K562 (cell line): ENCODE results near the gene KPNA4. TPM values are rescaled to one million over a fixed set of nuclear protein-coding genes. Genes with fewer than 3 reads are reported as not detected.

Experiments used
- ATAC-seq: fragments of 200-7000 bp; cut with Tn5 transposase; 3 replicates; pipeline ENCODE4 v1.9.1; 2020; ENCODE audit warnings: moderate library complexity
- BruUV-seq: library from RNA; stranded (reverse); fragments of 400-500 nt; replicated peaks from 2 replicates; lab custom pipeline; 2021; lab: Mats Ljungman, UMichigan
- CTCF ChIA-PET: fragments of 300-600 bp; formaldehyde crosslinking; extraction: SDS; loops from one replicate; lab custom pipeline; 2021; ENCODE audit warnings: low intra/inter-chr PET ratio; lab: Yijun Ruan, JAX
- POLR2A ChIA-PET: fragments of 300-600, 350-650 bp; sonication (Branson Sonifier 250); formaldehyde crosslinking; extraction: SDS; loops from one replicate; lab custom pipeline; 2021; ENCODE audit warnings: antibody characterized with exemption, inconsistent platforms; lab: Yijun Ruan, JAX
- DNase-seq, 4 experiments: peaks; one replicate each; pipeline versions ENCODE4 v3.0.0 to v3.0.0-alpha.2; 2011 to 2018; ENCODE audit warnings: low spot score in 3 of 4, mixed read lengths in 3 of 4; ENCODE audit errors: extremely low read depth in 1 of 4
- FAIRE-seq: peaks from 2 replicates; lab custom pipeline; 2011; peaks lifted over from hg19 to GRCh38; lab: Jason Lieb, UNC
- H2AFZ ChIP-seq: 2 replicates; pipeline ENCODE4 v1.6.0; 2011; ENCODE audit warnings: low read depth, low read length, control low read depth, inconsistent platforms
- H3K27ac ChIP-seq: fragments of 200-600 bp; 3 replicates; pipeline ENCODE4 v1.8.0; 2011; ENCODE audit warnings: low read depth, mild to moderate bottlenecking, control low read depth, inconsistent platforms, low read length, moderate library complexity, mixed read lengths; ENCODE audit errors: extremely low read depth
- H3K27me3 ChIP-seq, 2 experiments: fragments of 300-600 bp in 1 of 2; 2 replicates in 1 of 2; 3 replicates in 1 of 2; pipeline versions ENCODE4 v1.6.0 to v1.8.0; 2011; ENCODE audit warnings: inconsistent platforms in 2 of 2, low read length in 2 of 2, mild to moderate bottlenecking in 1 of 2, mixed read lengths in 1 of 2, moderate library complexity in 1 of 2; ENCODE audit not compliant: control insufficient read depth in 2 of 2, insufficient read depth in 2 of 2
- H3K36me3 ChIP-seq: fragments of 300-600 bp; 3 replicates; pipeline ENCODE4 v1.8.0; 2011; ENCODE audit warnings: mild to moderate bottlenecking, low read length, inconsistent platforms; ENCODE audit not compliant: control insufficient read depth, insufficient read depth
- H3K4me1 ChIP-seq, 2 experiments: fragments of 200-600 bp in 1 of 2; replicated peaks in 1 of 2; 2 replicates in 1 of 2; 3 replicates in 1 of 2; pipeline versions ENCODE4 v1.5.1 to v1.8.0; 2011; ENCODE audit warnings: inconsistent platforms in 2 of 2, low read length in 2 of 2, mild to moderate bottlenecking in 1 of 2, mixed read lengths in 1 of 2, moderate library complexity in 1 of 2; ENCODE audit not compliant: control insufficient read depth in 2 of 2, insufficient read depth in 2 of 2
- H3K4me2 ChIP-seq: 2 replicates; pipeline ENCODE4 v1.6.1; 2011; ENCODE audit warnings: low read length, control low read depth, inconsistent platforms, mixed read lengths; ENCODE audit not compliant: insufficient read depth
- H3K4me3 ChIP-seq: fragments of 200-600 bp; sonication (generic), shearing (Covaris generic); 2 replicates; pipeline ENCODE4 v1.5.1; 2016; ENCODE audit warnings: control low read depth, inconsistent platforms
- H3K79me2 ChIP-seq: fragments of 200-600 bp; 3 replicates; pipeline ENCODE4 v1.8.0; 2011; ENCODE audit warnings: low read length, inconsistent platforms; ENCODE audit not compliant: control insufficient read depth, insufficient read depth
- H3K9ac ChIP-seq, 2 experiments: 2 replicates each; pipeline versions ENCODE4 v1.6.0 to v1.6.1; 2011; ENCODE audit warnings: low read depth in 2 of 2, low read length in 2 of 2, control low read depth in 1 of 2, inconsistent platforms in 1 of 2, mild to moderate bottlenecking in 1 of 2, mixed read lengths in 1 of 2; ENCODE audit not compliant: insufficient read depth in 1 of 2
- H3K9me1 ChIP-seq: one replicate; pipeline ENCODE4 v1.6.0; 2011; ENCODE audit warnings: inconsistent platforms, mild to moderate bottlenecking, low read length, moderate library complexity; ENCODE audit not compliant: control insufficient read depth, insufficient read depth
- H3K9me3 ChIP-seq: replicated peaks from 2 replicates; pipeline ENCODE4 v1.5.1; 2011; ENCODE audit warnings: low read depth, low read length, inconsistent platforms; ENCODE audit not compliant: control insufficient read depth, insufficient read depth
- H4K20me1 ChIP-seq: replicated peaks from 2 replicates; pipeline ENCODE4 v1.6.1; 2011; ENCODE audit warnings: low read length, inconsistent platforms, mixed read lengths; ENCODE audit not compliant: control insufficient read depth, insufficient read depth
- CREBBP ChIP-seq: IDR thresholded peaks from one replicate; pipeline ENCODE4 v1.6.1; 2012; ENCODE audit warnings: low read depth, mild to moderate bottlenecking, control low read depth, inconsistent platforms, low read length
- GTF3C2 ChIP-seq: IDR thresholded peaks from 3 replicates; pipeline ENCODE4 v1.6.1; 2011; ENCODE audit warnings: borderline replicate concordance, mild to moderate bottlenecking, moderate library complexity; ENCODE audit not compliant: insufficient read length; ENCODE audit errors: extremely low read depth
- HDAC1 ChIP-seq, 2 experiments: fragments of 450-650 bp; IDR thresholded peaks; 2 replicates each; pipeline ENCODE4 v1.6.1; 2016 to 2017; ENCODE audit warnings: inconsistent platforms in 1 of 2, mild to moderate bottlenecking in 1 of 2, moderate library complexity in 1 of 2
- KDM1A ChIP-seq, 2 experiments: fragments of 450-650 bp; IDR thresholded peaks; 2 replicates each; pipeline ENCODE4 v1.6.1; 2016; ENCODE audit warnings: mild to moderate bottlenecking in 2 of 2
- RBM25 ChIP-seq: fragments of 200-400 bp; formaldehyde crosslinking; IDR thresholded peaks from 2 replicates; pipeline ENCODE4 v1.6.1; 2018; ENCODE audit warnings: low read length, low read depth, moderate library complexity; ENCODE audit not compliant: severe bottlenecking
- RCOR1 ChIP-seq, 2 experiments: IDR thresholded peaks; 2 replicates each; pipeline ENCODE4 v1.6.1; 2012; ENCODE audit warnings: low read depth in 2 of 2, low read length in 2 of 2, borderline replicate concordance in 1 of 2, improper control_type of control experiment in 1 of 2
- ZNF121 ChIP-seq: sonication (generic); formaldehyde crosslinking; conservative IDR thresholded peaks from 2 replicates; pipeline ENCODE4 v1.8.0; 2022; ENCODE audit warnings: missing genetic modification reagents
- WGBS: fragments of 100-300 bp; shearing (Covaris generic); methylation state at CpG from one replicate; pipeline ENCODE4 v1.1.6; 2016; ENCODE audit warnings: low coverage, mixed read lengths; ENCODE audit not compliant: insufficient coverage; ENCODE audit errors: missing lambda C conversion rate; 5-methylcytosine and 5-hydroxymethylcytosine counted together
- in situ Hi-C: fragments of 300-500 bp; cut with MboI; formaldehyde crosslinking; loops from 4 replicates; pipeline ENCODE4 v1.15.0; 2018; ENCODE audit warnings: inconsistent platforms, mixed read lengths
- intact Hi-C: fragments of 100-400 bp; cut with micrococcal nuclease; formaldehyde crosslinking; loops from 2 replicates; pipeline ENCODE4 v1.14.2; 2022
- polyA plus RNA-seq, 8 experiments: library from polyadenylated mRNA; depleted of rRNA in 4 of 8; stranded (reverse) in 5 of 8; unstranded in 3 of 8; fragments of >200 nt; fragmentation: Nextera tagmentation in 2 of 8; fragmentation: Illumina TruSeq in 1 of 8; extraction: Ambion mirVana in 2 of 8; extraction: Trizol in 1 of 8; gene quantifications; 2 replicates each; pipeline versions ENCODE4 v1.2.1 to v1.2.3, GENCODE V29; 2011 to 2014; ENCODE audit warnings: inconsistent platforms in 1 of 8, missing spikeins in 1 of 8
- small RNA-seq: library from RNA; depleted of rRNA; stranded (forward); fragments of <200 nt; gene quantifications from one replicate; pipeline ENCODE3, GENCODE V24; 2014
- total RNA-seq, 7 experiments: library from RNA; depleted of rRNA in 6 of 7; stranded (reverse); fragments of >200 nt in 6 of 7; fragmentation: Illumina TruSeq in 2 of 7; extraction: Trizol in 2 of 7; gene quantifications; 2 replicates each; pipeline versions ENCODE4 v1.2.1 to v1.2.3, GENCODE V29; 2011 to 2021; ENCODE audit warnings: low replicate concordance in 1 of 7

Gene KPNA4
- total and polyA plus RNA-seq, 9 of the 15 experiments (the other 6 are each of a cell fraction or from before 2014, with no cell fraction given), result 13.9 to 66.6 (median 34.5) TPM

- FAIRE-seq (no peak), ATAC-seq (no peak), DNase-seq (no peak)
- in situ Hi-C loops (no loop called here), intact Hi-C loops (loop anchor here (5.0 kb wide), 3 partner anchors 41 to 776 kb away; partner anchors contain the start of gene NMD3)
- 63% methylated on average over 1 of the region's 1 CpG for WGBS
- no TSS peak for BruUV-seq
- no peak overlapping the region for H3K9ac ChIP-seq
- H3K9me1 ChIP-seq, result no peaks in the 10 kb centered on the region
- no peak overlapping the region for H3K4me3 ChIP-seq
- TF ChIP-seq GTF3C2 (no peak), KDM1A (IDR thresholded peaks at IDR 0.05) (peak; percentile 81 to 83), HDAC1 (IDR thresholded peaks at IDR 0.05) (0 out of 4 replicates have a peak, but pooled peaks of 1 of the 2 experiments have one; percentile 24), RCOR1 (IDR thresholded peaks at IDR 0.05; ENCODE audit: borderline replicate concordance in 1 of 2, low read depth in 2 of 2, low read length in 2 of 2) (peak in 1 of 2 experiments; percentile 52; a peak in 1 of 4 replicates), CREBBP (no peak), ZNF121 (peak; percentile 89), RBM25 (peak; percentile 33)
- H3K9me3 ChIP-seq, result no peaks in the 10 kb centered on the region
- peak overlapping the region; percentile 98 for H3K27ac ChIP-seq
- no peak overlapping the region for H2AFZ ChIP-seq
- H4K20me1 ChIP-seq, result no peaks in the 10 kb centered on the region
- peaks cover 52% of the 10 kb centered on the region for H3K36me3 ChIP-seq
- peaks cover 94% of the 10 kb centered on the region for H3K79me2 ChIP-seq
- POLR2A ChIA-PET, result interaction anchor here (0.7 to 1.5 kb wide), 2 partner anchors 9 to 25 kb away, joined by 4 to 6 read pairs; no protein-coding TSS in a partner anchor
- CTCF ChIA-PET, result no interaction called here
- H3K4me2 ChIP-seq, result peak overlapping the region; percentile 19
- peaks cover 14 to 20% of the 10 kb centered on the region in 2 experiments; a peak in 4 of 5 replicates for H3K4me1 ChIP-seq
- no peaks in the 10 kb centered on the region for H3K27me3 ChIP-seq
Measured at GRCh38 chr3:160445854-160446253, 119.5 kb downstream of the KPNA4 start.

Small RNA genes lying within 50 kb of the gene (small RNA-seq; reads per million reads assigned to genes)
- gene RNU7-136P, result not detected

Other genes with a start within 250 kb of the KPNA4 start
- gene IFT80, start 166.3 kb downstream of the KPNA4 start, total RNA-seq (2014; rRNA removed), result 7.5 and 9.5 TPM in 2 replicates
- 18.7 and 22.0 TPM in 2 replicates for gene IFT80, start 166.3 kb downstream of the KPNA4 start, total RNA-seq (2014; rRNA removed; fragmentation: Illumina TruSeq; extraction: Trizol)
- 17.0 and 17.6 TPM in 2 replicates for gene IFT80, start 166.3 kb downstream of the KPNA4 start, total RNA-seq (2015; rRNA removed; fragmentation: Illumina TruSeq; extraction: Trizol)
- gene IFT80, start 166.3 kb downstream of the KPNA4 start, total RNA-seq (2021), result 13.2 and 13.4 TPM in 2 replicates
- gene IFT80, start 166.3 kb downstream of the KPNA4 start, polyA plus RNA-seq (2011; rRNA removed), result 13.1 and 20.9 TPM in 2 replicates
- 13.6 and 16.4 TPM in 2 replicates for gene IFT80, start 166.3 kb downstream of the KPNA4 start, polyA plus RNA-seq (2014; fragmentation: Illumina TruSeq; extraction: Trizol)
- gene IFT80, start 166.3 kb downstream of the KPNA4 start, polyA plus RNA-seq (2014; fragmentation: Nextera tagmentation; extraction: Ambion mirVana), result 1 to 10 TPM; 6.7 to 7.2 TPM
- 14.3 and 21.1 TPM in 2 replicates for gene IFT80, start 166.3 kb downstream of the KPNA4 start, polyA plus RNA-seq (2014; rRNA removed)
- 145 and 201 TPM in 2 replicates for gene SMC4, start 165.9 kb downstream of the KPNA4 start, total RNA-seq (2014; rRNA removed)
- 271 and 309 TPM in 2 replicates for gene SMC4, start 165.9 kb downstream of the KPNA4 start, total RNA-seq (2014; rRNA removed; fragmentation: Illumina TruSeq; extraction: Trizol)
- 270 and 326 TPM in 2 replicates for gene SMC4, start 165.9 kb downstream of the KPNA4 start, total RNA-seq (2015; rRNA removed; fragmentation: Illumina TruSeq; extraction: Trizol)
- 162 and 176 TPM in 2 replicates for gene SMC4, start 165.9 kb downstream of the KPNA4 start, total RNA-seq (2021)
- gene SMC4, start 165.9 kb downstream of the KPNA4 start, polyA plus RNA-seq (2011; rRNA removed), result 98.2 and 136 TPM in 2 replicates
- gene SMC4, start 165.9 kb downstream of the KPNA4 start, polyA plus RNA-seq (2014; fragmentation: Illumina TruSeq; extraction: Trizol), result 233 and 347 TPM in 2 replicates
- 100 to 1,000 TPM in 1 of 2 experiments, 10 to 100 TPM in 1; 87.9 to 105 TPM for gene SMC4, start 165.9 kb downstream of the KPNA4 start, polyA plus RNA-seq (2014; fragmentation: Nextera tagmentation; extraction: Ambion mirVana)
- gene SMC4, start 165.9 kb downstream of the KPNA4 start, polyA plus RNA-seq (2014; rRNA removed), result 185 and 198 TPM in 2 replicates
- 20.7 and 22.7 TPM in 2 replicates for gene TRIM59, start 115.8 kb downstream of the KPNA4 start, total RNA-seq (2014; rRNA removed)
- gene TRIM59, start 115.8 kb downstream of the KPNA4 start, total RNA-seq (2014; rRNA removed; fragmentation: Illumina TruSeq; extraction: Trizol), result 41.8 and 52.0 TPM in 2 replicates
- 34.8 and 35.6 TPM in 2 replicates for gene TRIM59, start 115.8 kb downstream of the KPNA4 start, total RNA-seq (2015; rRNA removed; fragmentation: Illumina TruSeq; extraction: Trizol)
- gene TRIM59, start 115.8 kb downstream of the KPNA4 start, total RNA-seq (2021), result 29.9 and 33.0 TPM in 2 replicates
- gene TRIM59, start 115.8 kb downstream of the KPNA4 start, polyA plus RNA-seq (2011; rRNA removed), result 44.3 and 47.7 TPM in 2 replicates
- 29.8 and 35.5 TPM in 2 replicates for gene TRIM59, start 115.8 kb downstream of the KPNA4 start, polyA plus RNA-seq (2014; fragmentation: Illumina TruSeq; extraction: Trizol)
- gene TRIM59, start 115.8 kb downstream of the KPNA4 start, polyA plus RNA-seq (2014; fragmentation: Nextera tagmentation; extraction: Ambion mirVana), result 100 to 1,000 TPM in 1 of 2 experiments, 10 to 100 TPM in 1; 34.1 to 101 TPM
- gene TRIM59, start 115.8 kb downstream of the KPNA4 start, polyA plus RNA-seq (2014; rRNA removed), result 16.4 and 16.8 TPM in 2 replicates
- not detected in 2 replicates for gene ARL14, start 111.6 kb upstream of the KPNA4 start, total RNA-seq (2014; rRNA removed)
- gene ARL14, start 111.6 kb upstream of the KPNA4 start, total RNA-seq (2014; rRNA removed; fragmentation: Illumina TruSeq; extraction: Trizol), result not detected in 2 replicates
- 0.11 TPM in 1 of 2 replicates, not detected in the other for gene ARL14, start 111.6 kb upstream of the KPNA4 start, total RNA-seq (2015; rRNA removed; fragmentation: Illumina TruSeq; extraction: Trizol)
- not detected in 2 replicates for gene ARL14, start 111.6 kb upstream of the KPNA4 start, total RNA-seq (2021)
- not detected in 2 replicates for gene ARL14, start 111.6 kb upstream of the KPNA4 start, polyA plus RNA-seq (2011; rRNA removed)
- gene ARL14, start 111.6 kb upstream of the KPNA4 start, polyA plus RNA-seq (2014; fragmentation: Illumina TruSeq; extraction: Trizol), result not detected in 2 replicates
- gene ARL14, start 111.6 kb upstream of the KPNA4 start, polyA plus RNA-seq (2014; fragmentation: Nextera tagmentation; extraction: Ambion mirVana), result not detected
- gene ARL14, start 111.6 kb upstream of the KPNA4 start, polyA plus RNA-seq (2014; rRNA removed), result 0.18 TPM in 1 of 2 replicates, not detected in the other
- 0.41 TPM in 2 replicates for gene PPM1L, start 190.7 kb upstream of the KPNA4 start, total RNA-seq (2014; rRNA removed)
- gene PPM1L, start 190.7 kb upstream of the KPNA4 start, total RNA-seq (2014; rRNA removed; fragmentation: Illumina TruSeq; extraction: Trizol), result 0.19 and 0.22 TPM in 2 replicates
- gene PPM1L, start 190.7 kb upstream of the KPNA4 start, total RNA-seq (2015; rRNA removed; fragmentation: Illumina TruSeq; extraction: Trizol), result 0.11 and 0.14 TPM in 2 replicates
- gene PPM1L, start 190.7 kb upstream of the KPNA4 start, total RNA-seq (2021), result 0.31 and 0.38 TPM in 2 replicates
- gene PPM1L, start 190.7 kb upstream of the KPNA4 start, polyA plus RNA-seq (2011; rRNA removed), result 0.09 and 0.14 TPM in 2 replicates
- gene PPM1L, start 190.7 kb upstream of the KPNA4 start, polyA plus RNA-seq (2014; fragmentation: Illumina TruSeq; extraction: Trizol), result 0.08 and 0.12 TPM in 2 replicates
- gene PPM1L, start 190.7 kb upstream of the KPNA4 start, polyA plus RNA-seq (2014; fragmentation: Nextera tagmentation; extraction: Ambion mirVana), result under 1 TPM; 0.01 TPM
- 0.34 TPM in 2 replicates for gene PPM1L, start 190.7 kb upstream of the KPNA4 start, polyA plus RNA-seq (2014; rRNA removed)